Neural cell (in vitro differentiated cells): Measurements from ENCODE around the gene PDPN.

Experiments used
- CTCF ChIP-seq: fragments of 450-650 bp; IDR thresholded peaks from 2 replicates; pipeline ENCODE4 v1.5.1; 2014; ENCODE audit warnings: antibody characterized with exemption, mild to moderate bottlenecking, moderate library complexity; ENCODE audit not compliant: poor library complexity, severe bottlenecking
- EP300 ChIP-seq: fragments of 450-650 bp; conservative IDR thresholded peaks from 2 replicates; pipeline ENCODE4 v1.6.1; 2014; ENCODE audit warnings: antibody characterized with exemption, mild to moderate bottlenecking, moderate library complexity; ENCODE audit not compliant: poor library complexity, severe bottlenecking
- EZH2 ChIP-seq: fragments of 200-600, 300-800 bp; shearing (Covaris generic), sonication (generic); IDR thresholded peaks from 2 replicates; pipeline ENCODE4 v1.6.1; 2014; ENCODE audit warnings: antibody characterized with exemption, low read length, borderline replicate concordance, mild to moderate bottlenecking; ENCODE audit not compliant: insufficient read depth, poor library complexity, severe bottlenecking
- MXI1 ChIP-seq: fragments of 450-650 bp; conservative IDR thresholded peaks from 2 replicates; pipeline ENCODE4 v1.6.1; 2014; ENCODE audit warnings: antibody characterized with exemption, mild to moderate bottlenecking; ENCODE audit not compliant: poor library complexity, severe bottlenecking
- POLR2AphosphoS5 ChIP-seq: IDR thresholded peaks from 2 replicates; pipeline ENCODE4 v1.6.1; 2012
- RAD21 ChIP-seq: fragments of 450-650 bp; conservative IDR thresholded peaks from 2 replicates; pipeline ENCODE4 v1.6.1; 2014; ENCODE audit warnings: antibody characterized with exemption, mild to moderate bottlenecking, moderate library complexity
- REST ChIP-seq: IDR thresholded peaks from 2 replicates; pipeline ENCODE4 v1.6.1; 2012; ENCODE audit warnings: borderline replicate concordance
- SMC3 ChIP-seq: fragments of 450-650 bp; conservative IDR thresholded peaks from 2 replicates; pipeline ENCODE4 v1.6.1; 2014; ENCODE audit warnings: antibody characterized with exemption, mild to moderate bottlenecking, moderate library complexity; ENCODE audit not compliant: poor library complexity

GRCh38 chr1:13622446-13622845, 38.8 kb downstream of the PDPN start:
- TF ChIP-seq CTCF = no peak
- no peak for TF ChIP-seq POLR2AphosphoS5
- no peak for TF ChIP-seq REST
- TF ChIP-seq RAD21 = no peak
- no peak for TF ChIP-seq EP300
- no peak for TF ChIP-seq EZH2
- no peak for TF ChIP-seq MXI1
- TF ChIP-seq SMC3 = no peak
